OCI-LY3 (cell line): Measurements from ENCODE around the gene PALMD.

ENCODE experiments used
- H2AFZ ChIP-seq: fragments of 200-600, 300-600 bp; shearing (Covaris generic); 2 replicates; pipeline ENCODE4 v1.6.0; 2014; ENCODE audit warnings: antibody characterized with exemption, low read depth, low read length
- H3K27ac ChIP-seq: fragments of 200-600, 300-600 bp; sonication (generic); 2 replicates; pipeline ENCODE4 v1.5.1; 2014; ENCODE audit warnings: mild to moderate bottlenecking, low read length, moderate library complexity, mixed read lengths
- H3K27me3 ChIP-seq: fragments of 200-600, 300-600 bp; sonication (generic); 2 replicates; pipeline ENCODE4 v1.6.1; 2014; ENCODE audit warnings: low read depth, low read length, mixed read lengths
- H3K36me3 ChIP-seq: fragments of 200-600, 300-600 bp; sonication (generic); replicated peaks from 2 replicates; pipeline ENCODE3; 2014; ENCODE audit warnings: low read depth, low read length, mixed read lengths
- H3K4me1 ChIP-seq: fragments of 300-600, 200-600 bp; sonication (generic); 2 replicates; pipeline ENCODE4 v1.6.1; 2014; ENCODE audit warnings: low read length, mixed read lengths
- H3K4me2 ChIP-seq: fragments of 200-600, 300-600 bp; sonication (generic); 2 replicates; pipeline ENCODE4 v1.6.1; 2014; ENCODE audit warnings: low read length, mixed read lengths
- H3K4me3 ChIP-seq: fragments of 300-600, 200-600 bp; sonication (generic); 2 replicates; pipeline ENCODE4 v1.5.1; 2014; ENCODE audit warnings: antibody characterized with exemption, mild to moderate bottlenecking, low read length, moderate library complexity
- H3K79me2 ChIP-seq: fragments of 300-600, 200-600 bp; shearing (Covaris generic); 2 replicates; pipeline ENCODE4 v1.6.1; 2014; ENCODE audit warnings: mild to moderate bottlenecking, low read length, mixed read lengths
- H3K9ac ChIP-seq: fragments of 300-600, 200-600 bp; shearing (Covaris generic); 2 replicates; pipeline ENCODE4 v1.6.0; 2014; ENCODE audit warnings: mild to moderate bottlenecking, low read length, moderate library complexity
- H3K9me3 ChIP-seq: fragments of 200-600, 300-600 bp; shearing (Covaris generic); 2 replicates; pipeline ENCODE4 v1.6.1; 2014; ENCODE audit warnings: low read length, mixed read lengths; ENCODE audit not compliant: insufficient read depth
- H4K20me1 ChIP-seq: fragments of 200-600, 300-600 bp; sonication (generic); 2 replicates; pipeline ENCODE4 v1.6.1; 2016; ENCODE audit warnings: low read length, mixed read lengths; ENCODE audit not compliant: insufficient read depth
- EZH2phosphoT487 ChIP-seq: fragments of 200-600 bp; shearing (Covaris generic); IDR thresholded peaks from 2 replicates; pipeline ENCODE4 v1.6.1; 2018; ENCODE audit warnings: antibody characterized with exemption, mixed run types, low read depth
- TF ChIP-seq, protein P1 (sequence below): fragments of 200-600, 300-600 bp; sonication (generic); IDR thresholded peaks from 2 replicates; pipeline ENCODE4 v1.5.1; 2014; ENCODE audit warnings: antibody characterized with exemption, low read length, low read depth

PALMD gene

DNA sequence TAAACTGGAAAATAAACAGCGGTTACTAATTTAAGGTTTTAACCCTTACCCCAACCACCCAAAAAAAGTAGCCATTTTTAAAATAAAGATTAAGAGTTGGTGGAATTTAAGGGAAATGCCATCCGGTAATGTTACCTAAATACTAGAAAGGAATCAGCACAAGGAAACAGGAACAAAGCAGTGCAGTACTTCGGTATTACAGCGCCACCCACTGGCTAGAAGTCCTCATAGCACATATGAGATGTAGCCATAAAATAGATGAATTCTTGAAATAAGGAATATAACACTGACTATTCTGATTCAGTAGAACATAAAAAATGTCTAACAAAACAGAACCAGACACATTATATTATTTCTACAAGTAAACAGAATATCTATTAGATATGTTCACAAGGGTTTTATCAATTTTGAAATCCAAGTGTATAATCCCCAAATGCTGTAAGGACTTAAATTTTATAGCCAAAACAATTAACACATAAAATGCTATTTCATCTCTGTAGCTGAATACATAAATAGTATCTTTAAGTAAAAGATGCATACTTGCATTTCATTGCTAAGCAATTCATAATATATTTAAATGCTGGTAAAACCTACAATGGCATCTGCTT is 61.7 kb downstream of the PALMD start:
- no peaks in the 10 kb centered on the region for H3K79me2 ChIP-seq
- no peaks in the 10 kb centered on the region for H3K9me3 ChIP-seq
- no peak overlapping the region for H3K9ac ChIP-seq
- no peak overlapping the region for H2AFZ ChIP-seq
- H4K20me1 ChIP-seq = no peaks in the 10 kb centered on the region
- no peak overlapping the region for H3K27ac ChIP-seq
- H3K4me2 ChIP-seq = no peak overlapping the region
- no peak overlapping the region for H3K4me3 ChIP-seq
- TF ChIP-seq, protein P1, sequence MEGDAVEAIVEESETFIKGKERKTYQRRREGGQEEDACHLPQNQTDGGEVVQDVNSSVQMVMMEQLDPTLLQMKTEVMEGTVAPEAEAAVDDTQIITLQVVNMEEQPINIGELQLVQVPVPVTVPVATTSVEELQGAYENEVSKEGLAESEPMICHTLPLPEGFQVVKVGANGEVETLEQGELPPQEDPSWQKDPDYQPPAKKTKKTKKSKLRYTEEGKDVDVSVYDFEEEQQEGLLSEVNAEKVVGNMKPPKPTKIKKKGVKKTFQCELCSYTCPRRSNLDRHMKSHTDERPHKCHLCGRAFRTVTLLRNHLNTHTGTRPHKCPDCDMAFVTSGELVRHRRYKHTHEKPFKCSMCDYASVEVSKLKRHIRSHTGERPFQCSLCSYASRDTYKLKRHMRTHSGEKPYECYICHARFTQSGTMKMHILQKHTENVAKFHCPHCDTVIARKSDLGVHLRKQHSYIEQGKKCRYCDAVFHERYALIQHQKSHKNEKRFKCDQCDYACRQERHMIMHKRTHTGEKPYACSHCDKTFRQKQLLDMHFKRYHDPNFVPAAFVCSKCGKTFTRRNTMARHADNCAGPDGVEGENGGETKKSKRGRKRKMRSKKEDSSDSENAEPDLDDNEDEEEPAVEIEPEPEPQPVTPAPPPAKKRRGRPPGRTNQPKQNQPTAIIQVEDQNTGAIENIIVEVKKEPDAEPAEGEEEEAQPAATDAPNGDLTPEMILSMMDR = peak; percentile 83
- TF ChIP-seq EZH2phosphoT487 = no peak
- no peaks in the 10 kb centered on the region for H3K36me3 ChIP-seq
- H3K27me3 ChIP-seq = no peaks in the 10 kb centered on the region
- no peaks in the 10 kb centered on the region for H3K4me1 ChIP-seq

DNA sequence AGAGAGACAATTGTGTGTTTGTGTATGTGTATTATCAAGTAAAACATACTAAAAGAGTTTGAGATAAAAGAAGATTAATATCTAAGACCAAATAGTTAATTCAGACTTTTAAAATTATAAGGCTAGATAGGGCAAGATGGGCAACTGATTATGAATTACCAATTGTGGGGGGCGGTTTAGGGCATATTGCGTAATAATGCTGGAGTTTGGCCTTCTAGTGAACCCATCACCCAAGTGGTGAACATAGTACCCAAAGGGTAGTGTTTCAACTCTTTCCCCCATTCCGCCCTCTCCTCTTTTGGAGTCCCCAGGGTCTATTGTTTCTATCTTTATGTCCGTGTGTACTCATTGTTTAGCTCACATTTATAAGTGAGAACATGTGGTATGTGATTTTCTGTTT is 65.1 kb downstream of the PALMD start:
- Histone ChIP-seq H3K4me2 (no peak overlapping the region), H2AFZ (no peak overlapping the region), H3K36me3 (no peaks in the 10 kb centered on the region), H3K9ac (no peak overlapping the region), H3K27me3 (no peaks in the 10 kb centered on the region), H3K4me3 (no peak overlapping the region), H3K27ac (no peak overlapping the region), H4K20me1 (no peaks in the 10 kb centered on the region), H3K4me1 (no peaks in the 10 kb centered on the region), H3K9me3 (no peaks in the 10 kb centered on the region), H3K79me2 (no peaks in the 10 kb centered on the region)
- TF ChIP-seq, protein P1 = no peak
- TF ChIP-seq EZH2phosphoT487 = no peak

DNA sequence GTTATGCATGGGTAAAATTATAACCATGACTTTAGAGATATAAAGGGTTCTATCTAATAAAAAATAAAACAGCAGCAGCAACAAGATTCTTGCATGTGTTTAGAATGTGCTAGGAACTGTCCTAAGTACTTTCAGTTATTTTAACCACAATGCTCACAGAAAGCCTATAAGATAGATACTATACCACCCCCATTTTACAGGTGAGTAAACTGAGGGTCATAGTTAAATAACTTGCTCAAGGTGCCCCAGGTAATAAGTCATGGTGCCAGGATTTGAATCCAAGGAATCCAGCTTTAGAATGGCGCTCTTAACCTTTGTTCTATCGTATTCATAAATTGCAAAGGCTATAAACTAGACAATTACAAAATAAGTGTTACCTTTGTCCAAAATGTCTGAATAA is 67.1 kb downstream of the PALMD start:
- Histone ChIP-seq H3K4me2 (no peak overlapping the region), H3K4me1 (no peaks in the 10 kb centered on the region), H2AFZ (no peak overlapping the region), H3K27me3 (no peaks in the 10 kb centered on the region), H4K20me1 (no peaks in the 10 kb centered on the region), H3K79me2 (no peaks in the 10 kb centered on the region), H3K27ac (no peak overlapping the region), H3K36me3 (no peaks in the 10 kb centered on the region), H3K4me3 (no peak overlapping the region), H3K9me3 (no peaks in the 10 kb centered on the region), H3K9ac (no peak overlapping the region)
- TF ChIP-seq, protein P1 = no peak
- no peak for TF ChIP-seq EZH2phosphoT487

DNA sequence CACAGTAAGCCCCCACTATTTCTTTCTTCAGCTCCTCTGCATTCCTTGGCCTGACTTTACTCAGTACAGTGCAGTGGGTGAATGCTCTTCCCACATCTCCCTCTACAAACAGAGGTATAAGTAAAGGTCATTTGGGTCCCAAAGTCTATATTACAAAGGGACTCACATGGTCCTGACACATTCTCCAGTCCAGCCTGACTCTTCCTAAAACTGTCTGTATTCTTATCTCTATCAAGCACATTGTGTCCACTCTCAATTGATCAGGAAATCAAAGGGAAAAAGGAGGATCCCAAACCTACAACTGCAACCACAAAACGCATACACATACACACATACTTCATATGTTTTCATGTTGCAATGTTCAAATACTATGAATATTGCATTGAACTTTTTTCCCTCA is 71.1 kb downstream of the PALMD start:
- Histone ChIP-seq H4K20me1 (no peaks in the 10 kb centered on the region), H3K9me3 (no peaks in the 10 kb centered on the region), H3K4me2 (no peak overlapping the region), H3K27ac (no peak overlapping the region), H3K36me3 (no peaks in the 10 kb centered on the region), H3K79me2 (no peaks in the 10 kb centered on the region), H3K4me3 (no peak overlapping the region), H2AFZ (no peak overlapping the region), H3K4me1 (peaks cover 5% of the 10 kb centered on the region), H3K9ac (no peak overlapping the region), H3K27me3 (no peaks in the 10 kb centered on the region)
- TF ChIP-seq, protein P1 = no peak
- TF ChIP-seq EZH2phosphoT487 = no peak
